Effector memory CD4-positive, alpha-beta T cell (primary cell): Measurements from ENCODE around the gene HTT.

Experiments
- DNase-seq, 3 donors: peaks; one replicate each; pipeline ENCODE4 v3.0.0-alpha.2; 2020
- H3K27ac ChIP-seq: 2 replicates; pipeline ENCODE4 v1.7.0; 2013; ENCODE audit warnings: mild to moderate bottlenecking, low read length, moderate library complexity; ENCODE audit not compliant: insufficient read depth, poor library complexity, severe bottlenecking
- H3K27me3 ChIP-seq: replicated peaks from 2 replicates; pipeline ENCODE4 v1.7.0; 2013; ENCODE audit warnings: mild to moderate bottlenecking, low read length; ENCODE audit not compliant: insufficient read depth, control insufficient read depth, poor library complexity, severe bottlenecking
- H3K36me3 ChIP-seq: 2 replicates; pipeline ENCODE4 v1.7.0; 2013; ENCODE audit warnings: mild to moderate bottlenecking, low read length, moderate library complexity; ENCODE audit not compliant: control insufficient read depth, insufficient read depth
- H3K4me1 ChIP-seq: 2 replicates; pipeline ENCODE4 v1.7.0; 2013; ENCODE audit warnings: low read length, mild to moderate bottlenecking; ENCODE audit not compliant: control insufficient read depth, insufficient read depth, poor library complexity, severe bottlenecking
- H3K4me3 ChIP-seq: 2 replicates; pipeline ENCODE4 v1.7.0; 2013; ENCODE audit warnings: low read length, low read depth, mild to moderate bottlenecking; ENCODE audit not compliant: insufficient read depth, poor library complexity, severe bottlenecking
- H3K9me3 ChIP-seq: 2 replicates; pipeline ENCODE4 v1.7.0; 2013; ENCODE audit warnings: mild to moderate bottlenecking, low read length, moderate library complexity; ENCODE audit not compliant: control insufficient read depth

Gene HTT

GRCh38 chr4:3179126-3179706, 104.7 kb downstream of the HTT start:
- H3K4me1 ChIP-seq, result no peaks in the 10 kb centered on the region
- DNase-seq, result no peak
- no peak overlapping the region for H3K27ac ChIP-seq
- no peak overlapping the region for H3K4me3 ChIP-seq
- no peaks in the 10 kb centered on the region for H3K27me3 ChIP-seq
- no peaks in the 10 kb centered on the region for H3K9me3 ChIP-seq
- peaks cover 74% of the 10 kb centered on the region for H3K36me3 ChIP-seq

- Histone ChIP-seq H3K9me3 (no peaks in the 10 kb centered on the region), H3K27ac (no peak overlapping the region), H3K4me1 (no peaks in the 10 kb centered on the region), H3K36me3 (peaks cover 65% of the 10 kb centered on the region), H3K27me3 (no peaks in the 10 kb centered on the region), H3K4me3 (no peak overlapping the region)
- no peak for DNase-seq
Measured at GRCh38 chr4:3183008-3183407, 108.5 kb downstream of the HTT start.

- H3K27me3 ChIP-seq, result no peaks in the 10 kb centered on the region
- no peak overlapping the region for H3K4me3 ChIP-seq
- H3K27ac ChIP-seq, result no peak overlapping the region
- H3K4me1 ChIP-seq, result no peaks in the 10 kb centered on the region
- peaks cover 52% of the 10 kb centered on the region for H3K36me3 ChIP-seq
- H3K9me3 ChIP-seq, result no peaks in the 10 kb centered on the region
- DNase-seq, result no peak
Measured at GRCh38 chr4:3184725-3185124, 110.2 kb downstream of the HTT start.

GRCh38 chr4:3186609-3187008, 112.1 kb downstream of the HTT start:
- no peak overlapping the region for H3K4me3 ChIP-seq
- H3K27me3 ChIP-seq, result no peaks in the 10 kb centered on the region
- H3K9me3 ChIP-seq, result no peaks in the 10 kb centered on the region
- DNase-seq, result no peak
- no peak overlapping the region for H3K27ac ChIP-seq
- no peaks in the 10 kb centered on the region for H3K4me1 ChIP-seq
- H3K36me3 ChIP-seq, result peaks cover 45% of the 10 kb centered on the region

- peaks cover 30% of the 10 kb centered on the region for H3K36me3 ChIP-seq
Measured at GRCh38 chr4:3188118-3188517, 113.6 kb downstream of the HTT start.

GRCh38 chr4:3189459-3189858, 115.0 kb downstream of the HTT start:
- H3K4me3 ChIP-seq, result no peak overlapping the region
- peaks cover 21% of the 10 kb centered on the region for H3K36me3 ChIP-seq
- peaks cover 4% of the 10 kb centered on the region for H3K4me1 ChIP-seq
- DNase-seq, result no peak
- no peaks in the 10 kb centered on the region for H3K27me3 ChIP-seq
- no peak overlapping the region for H3K27ac ChIP-seq
- no peaks in the 10 kb centered on the region for H3K9me3 ChIP-seq

More at GRCh38 chr4:3188118-3188517, 113.6 kb downstream of the HTT start:
- Histone ChIP-seq H3K9me3 (no peaks in the 10 kb centered on the region), H3K27ac (no peak overlapping the region), H3K27me3 (no peaks in the 10 kb centered on the region), H3K4me1 (peaks cover 4% of the 10 kb centered on the region), H3K4me3 (no peak overlapping the region)
- DNase-seq, result no peak

GRCh38 chr4:3190549-3190948, 116.1 kb downstream of the HTT start:
- no peak for DNase-seq
- peaks cover 12% of the 10 kb centered on the region for H3K36me3 ChIP-seq
- no peak overlapping the region for H3K27ac ChIP-seq
- no peaks in the 10 kb centered on the region for H3K27me3 ChIP-seq
- peaks cover 6% of the 10 kb centered on the region for H3K4me1 ChIP-seq
- H3K9me3 ChIP-seq, result no peaks in the 10 kb centered on the region
- H3K4me3 ChIP-seq, result no peak overlapping the region

GRCh38 chr4:3192188-3192587, 117.7 kb downstream of the HTT start:
- no peak for DNase-seq
- no peak overlapping the region for H3K27ac ChIP-seq
- H3K9me3 ChIP-seq, result no peaks in the 10 kb centered on the region
- peaks cover 9% of the 10 kb centered on the region for H3K36me3 ChIP-seq
- peaks cover 22% of the 10 kb centered on the region for H3K4me1 ChIP-seq
- H3K4me3 ChIP-seq, result no peak overlapping the region
- no peaks in the 10 kb centered on the region for H3K27me3 ChIP-seq

GRCh38 chr4:3192827-3193226, 118.3 kb downstream of the HTT start:
- Histone ChIP-seq H3K4me1 (peaks cover 27% of the 10 kb centered on the region), H3K9me3 (no peaks in the 10 kb centered on the region), H3K27ac (no peak overlapping the region), H3K36me3 (peaks cover 9% of the 10 kb centered on the region), H3K4me3 (no peak overlapping the region), H3K27me3 (no peaks in the 10 kb centered on the region)
- DNase-seq, result no peak

GRCh38 chr4:3193531-3194203, 119.2 kb downstream of the HTT start:
- Histone ChIP-seq H3K36me3 (peaks cover 9% of the 10 kb centered on the region), H3K27ac (no peak overlapping the region), H3K4me3 (no peak overlapping the region), H3K27me3 (no peaks in the 10 kb centered on the region), H3K4me1 (peaks cover 27% of the 10 kb centered on the region), H3K9me3 (no peaks in the 10 kb centered on the region)
- no peak for DNase-seq
